ENCODE data around the gene PIAS1.
A peak's percentile ranks its signal among the peaks of the same experiment; 100 is the strongest.
"Not testable (repeated sequence)": the region's sequence is repeated elsewhere in the genome, so short reads cannot be mapped to it uniquely, and the experiment has no call there.

The PIAS1 gene

DNA sequence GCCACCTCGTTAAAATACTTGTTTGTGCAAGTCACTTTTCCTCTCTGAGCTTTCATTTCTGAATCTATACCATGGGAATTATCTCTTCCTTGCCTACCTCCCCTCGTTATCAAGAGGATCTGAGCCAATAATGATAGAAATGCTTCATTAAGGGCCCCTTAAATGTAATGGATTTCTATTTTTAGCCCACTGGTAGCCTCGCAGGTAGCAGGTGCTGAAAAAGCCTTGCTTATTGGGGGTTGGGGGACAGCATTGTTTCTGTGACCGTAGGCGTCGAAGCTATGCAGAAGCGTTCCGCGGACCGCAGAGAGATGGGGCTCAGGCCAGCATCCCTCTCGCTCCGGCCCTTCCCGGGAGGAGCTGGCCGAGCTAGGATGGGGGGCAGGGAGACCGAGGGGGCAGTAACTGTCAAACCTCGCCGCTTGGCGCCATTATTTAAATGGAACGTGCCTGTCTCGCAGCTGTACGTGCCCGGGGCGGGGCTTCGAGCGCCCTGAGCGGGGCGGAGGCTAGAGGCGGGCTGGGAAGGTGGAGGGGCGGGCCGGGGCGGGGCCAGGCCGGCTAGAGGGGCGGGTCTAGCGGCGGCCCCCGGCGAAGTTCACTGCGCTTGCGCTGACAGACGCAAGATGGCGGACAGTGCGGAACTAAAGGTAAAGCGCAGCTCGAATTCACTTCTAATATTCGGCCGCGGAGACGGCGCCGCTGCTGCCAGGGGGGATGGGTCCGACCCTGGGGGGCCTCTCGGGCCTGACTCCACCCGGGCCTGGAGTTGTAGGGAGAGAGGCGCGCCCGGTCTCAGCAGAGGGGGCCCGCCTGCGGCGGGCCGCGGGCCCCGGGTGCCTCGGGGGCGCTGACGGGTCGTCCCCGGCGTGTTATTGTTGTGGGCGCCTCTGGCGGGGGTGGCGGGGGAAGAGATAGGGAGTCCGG is at the start of gene PIAS1:
Gene PIAS1, plus strand, starts transcription at position 615 of the 927 bp plus-strand sequence. Its CDS starts 12 bp downstream, at position 627.
- peak; percentile 82 for DNase-seq

DNA sequence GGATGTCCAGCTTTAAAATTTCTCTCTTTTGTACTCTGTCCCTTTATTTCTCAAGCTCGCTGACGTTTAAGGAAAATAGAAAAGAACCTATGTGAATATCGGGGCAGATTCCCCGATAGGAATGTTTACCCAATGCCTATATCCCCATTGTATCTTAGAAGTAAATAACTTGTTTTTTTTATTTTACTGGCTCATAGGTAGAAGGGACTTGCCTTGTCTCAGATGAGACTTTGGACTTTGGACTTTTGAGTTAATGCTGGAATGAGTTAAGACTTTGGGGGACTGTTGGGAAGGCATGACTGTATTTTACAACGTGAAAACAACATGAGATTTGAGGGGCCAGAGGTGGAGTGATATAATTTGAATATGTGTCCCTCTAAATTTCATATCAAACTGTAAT is 46.5 kb upstream of the PIAS1 start:
- not testable (repeated sequence) for DNase-seq

DNA sequence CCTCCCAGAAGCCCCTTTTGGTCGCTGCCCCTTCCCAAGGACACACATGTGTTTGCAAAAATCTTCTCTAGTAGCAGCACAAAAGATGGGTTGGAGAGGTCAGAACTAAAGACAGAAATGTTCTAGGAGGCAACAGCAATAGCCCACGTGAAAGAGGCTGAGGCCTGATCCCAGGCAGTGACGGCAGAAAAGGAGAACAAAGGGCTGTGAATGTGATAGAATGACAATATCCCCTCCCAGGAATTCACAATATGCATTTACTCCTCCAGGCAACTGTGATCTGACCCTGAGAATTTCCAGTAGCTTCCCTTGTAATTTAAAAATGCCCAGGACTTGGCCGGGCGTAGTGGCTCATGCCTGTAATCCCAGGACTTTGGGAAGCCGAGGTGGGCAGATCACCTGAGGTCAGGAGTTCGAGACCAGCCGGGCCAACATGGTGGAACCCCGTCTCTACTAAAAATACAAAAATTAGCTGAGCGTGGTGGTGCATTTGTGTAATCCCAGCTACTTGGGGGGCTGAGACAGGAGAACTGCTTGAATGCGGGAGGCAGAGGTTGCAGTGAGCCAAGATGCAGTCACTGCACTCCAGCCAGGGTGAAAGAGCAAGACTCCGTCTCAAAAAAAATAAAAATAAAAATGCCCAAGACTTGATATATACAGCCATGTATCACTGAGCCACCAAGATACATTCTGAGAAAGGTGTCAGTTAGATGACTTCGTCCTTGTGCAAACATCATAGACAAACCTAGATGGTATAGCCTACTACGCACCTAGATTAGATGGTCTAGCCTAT is 43.6 kb upstream of the PIAS1 start:
- DNase-seq = no peak

DNA sequence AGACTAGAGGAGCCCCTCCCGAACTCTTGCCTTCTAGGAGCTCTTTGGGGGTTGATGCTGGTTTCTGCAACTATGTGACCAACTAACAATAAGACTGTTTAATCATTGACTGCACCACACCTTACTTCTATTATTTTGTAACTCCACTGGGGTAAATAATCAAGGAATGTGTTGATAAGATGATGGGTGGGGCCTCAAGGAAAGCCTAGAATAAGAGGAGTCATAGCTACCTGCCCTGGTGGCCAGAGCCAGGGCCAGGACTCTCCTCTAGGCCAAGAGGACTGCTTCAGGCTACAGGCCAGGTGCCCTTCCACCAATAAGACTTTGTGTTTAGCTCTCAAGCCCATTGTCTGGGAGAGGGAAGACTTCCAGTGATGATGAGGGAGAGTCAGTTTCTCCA is 41.2 kb upstream of the PIAS1 start:
- DNase-seq = no peak

DNA sequence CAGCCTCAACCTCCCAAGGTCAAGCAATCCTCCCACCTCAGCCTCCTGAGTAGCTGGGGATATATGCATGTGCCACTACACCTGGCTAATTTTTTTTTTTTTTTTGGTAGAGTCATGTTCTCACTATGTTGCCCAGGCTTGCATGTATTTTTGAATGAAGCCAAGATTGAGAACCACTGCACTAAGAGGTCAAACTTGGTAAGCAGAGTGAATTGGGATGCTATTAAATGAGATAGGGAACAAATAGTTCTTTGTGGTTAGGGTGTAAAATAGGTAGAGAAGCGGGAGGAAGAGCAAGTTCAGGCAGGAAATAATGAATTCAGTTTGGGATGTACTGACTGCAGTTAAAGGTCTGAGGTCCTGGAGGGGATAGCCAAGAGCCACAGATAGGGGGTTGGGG is 39.9 kb upstream of the PIAS1 start:
- DNase-seq = no peak

DNA sequence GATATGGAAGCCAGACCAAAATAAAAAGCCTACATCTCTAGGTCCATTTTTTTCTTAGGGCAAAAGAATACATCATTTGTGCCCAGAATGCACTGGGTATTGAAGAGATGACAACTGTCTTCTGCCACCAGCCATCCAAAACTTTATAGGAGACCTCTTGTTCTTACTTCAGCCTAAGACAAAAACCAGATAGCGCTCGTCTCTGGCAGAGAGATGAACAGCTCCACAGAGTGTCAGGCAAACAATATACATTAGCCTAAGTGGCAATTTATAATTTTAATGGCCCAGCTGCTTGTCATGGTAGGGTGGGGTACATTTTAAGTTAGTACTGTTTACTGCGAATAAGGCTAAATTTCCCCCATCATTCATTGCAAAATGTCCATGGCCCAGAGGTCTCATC is 38.9 kb upstream of the PIAS1 start:
- no peak for DNase-seq

DNA sequence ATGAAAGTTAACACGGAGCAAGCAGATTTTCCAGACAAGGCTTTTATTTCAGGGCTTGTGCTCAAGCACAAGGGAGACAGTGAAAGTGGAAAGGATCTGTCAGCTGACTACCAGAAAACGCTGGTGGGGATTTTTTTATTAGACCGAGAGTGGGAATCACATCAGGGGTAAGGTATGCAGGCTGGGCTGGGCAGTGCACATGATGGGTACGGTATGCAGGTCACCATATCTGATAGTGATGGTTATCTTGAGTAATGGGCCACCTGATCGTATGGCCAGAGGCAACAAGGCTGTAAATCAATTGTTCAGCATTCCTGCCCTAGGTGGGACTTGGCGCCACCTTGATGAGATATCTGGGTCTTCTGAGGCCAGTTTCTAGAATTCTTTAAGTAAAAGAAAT is 36.9 kb upstream of the PIAS1 start:
- no peak for DNase-seq

DNA sequence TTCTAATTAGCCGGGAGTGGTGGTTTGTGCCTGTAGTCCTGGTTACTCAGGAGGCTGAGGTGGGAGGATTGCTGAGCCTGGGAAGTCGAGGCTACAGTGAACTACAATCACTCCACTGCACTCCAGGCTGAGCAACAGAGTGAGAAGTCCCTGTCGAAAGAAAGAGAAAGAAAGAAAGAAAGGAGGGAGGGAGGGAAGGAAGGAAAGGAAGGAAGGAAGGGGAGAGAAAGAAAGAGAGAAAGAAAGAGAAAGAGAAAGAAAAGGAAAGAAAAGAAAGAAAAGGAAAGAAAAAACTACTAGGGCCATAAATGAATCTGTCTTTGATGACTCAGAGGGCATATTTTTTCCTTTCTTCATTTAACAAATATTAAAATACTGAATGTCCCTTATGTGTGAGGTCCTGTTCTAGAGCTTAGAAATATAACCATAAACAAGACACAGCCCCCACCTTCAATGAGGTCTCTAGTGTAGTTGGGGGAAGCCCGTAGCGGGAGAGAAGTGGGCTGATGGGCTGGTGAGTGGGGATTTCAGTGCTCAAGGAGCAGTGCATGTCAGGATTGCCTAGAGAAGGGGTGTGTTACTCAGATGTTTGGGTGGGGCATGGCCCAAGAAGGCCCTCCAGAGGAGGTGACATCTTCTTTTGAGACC is 35.2 kb upstream of the PIAS1 start:
- no peak for DNase-seq

DNA sequence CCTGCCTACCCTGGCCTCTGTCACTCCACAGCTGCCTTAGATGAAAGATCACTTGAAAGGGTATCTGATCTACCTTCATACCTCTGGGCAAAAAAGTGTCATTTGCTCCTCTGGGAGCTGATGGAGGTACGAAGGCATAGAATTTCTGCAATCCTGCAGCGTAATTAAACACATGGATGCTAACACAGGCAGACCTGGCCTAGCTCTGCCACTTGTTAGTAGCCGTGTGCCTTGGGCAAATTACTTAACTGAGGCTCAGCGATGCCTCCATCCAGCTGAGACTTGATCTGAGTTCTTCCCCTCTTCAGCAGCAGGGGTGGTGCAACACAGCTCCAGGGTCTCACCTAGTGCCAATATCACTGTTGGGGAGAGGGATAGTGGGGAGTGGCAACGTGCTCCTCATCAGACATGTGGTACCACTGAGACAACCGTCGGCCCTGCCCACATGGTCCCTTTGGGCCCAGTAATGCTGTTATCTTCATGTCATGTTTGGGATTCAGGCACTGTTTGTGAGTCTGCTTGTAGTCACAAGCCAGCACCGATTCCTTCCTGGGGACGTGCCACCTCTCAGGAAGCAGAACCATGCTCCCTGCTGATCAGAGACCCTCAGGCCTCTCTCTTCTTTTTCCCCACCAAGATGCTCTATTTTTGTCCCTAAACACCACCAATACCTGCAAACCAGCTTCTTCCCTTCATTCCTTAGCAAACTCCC is 34.1 kb upstream of the PIAS1 start:
- DNase-seq = no peak

DNA sequence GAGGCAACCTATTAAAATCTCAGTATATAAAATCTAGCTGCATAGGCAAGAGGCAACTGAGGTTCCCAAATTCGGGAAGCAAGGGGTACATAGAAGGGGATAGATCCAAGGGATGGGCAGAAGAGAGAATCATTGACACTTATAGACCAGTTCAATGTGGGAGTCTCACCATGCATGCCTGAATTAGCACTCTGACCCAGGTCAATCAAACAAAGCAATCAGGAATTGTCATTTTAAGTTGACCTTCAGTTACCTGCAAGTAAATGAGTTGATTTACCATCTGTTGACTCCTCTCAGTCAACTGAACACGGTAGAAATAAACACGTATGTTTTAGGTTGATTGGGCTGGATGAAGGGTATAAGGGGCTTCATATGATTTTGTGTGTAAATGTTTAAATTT is 33.4 kb upstream of the PIAS1 start:
- no peak for DNase-seq

DNA sequence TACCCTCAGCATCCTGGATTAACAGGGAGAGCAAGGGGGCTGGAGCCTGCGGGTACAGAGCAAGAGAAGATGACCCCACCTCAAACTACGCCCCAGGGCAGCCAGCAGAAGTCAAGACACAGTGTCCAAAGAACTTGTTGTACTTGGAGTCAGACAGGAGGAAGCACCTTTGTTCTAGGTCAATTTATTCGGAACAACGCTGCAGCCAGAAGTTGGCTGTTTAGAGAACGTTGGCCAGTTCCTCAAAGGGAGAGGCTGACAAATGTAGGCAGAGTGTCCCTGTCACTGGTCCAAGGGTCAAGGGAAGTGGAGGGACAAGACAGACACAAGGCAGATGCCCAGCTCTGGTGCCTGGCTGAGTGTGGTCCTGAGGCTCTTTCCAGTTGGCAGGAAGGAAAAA is 32.1 kb upstream of the PIAS1 start:
- DNase-seq = no peak

DNA sequence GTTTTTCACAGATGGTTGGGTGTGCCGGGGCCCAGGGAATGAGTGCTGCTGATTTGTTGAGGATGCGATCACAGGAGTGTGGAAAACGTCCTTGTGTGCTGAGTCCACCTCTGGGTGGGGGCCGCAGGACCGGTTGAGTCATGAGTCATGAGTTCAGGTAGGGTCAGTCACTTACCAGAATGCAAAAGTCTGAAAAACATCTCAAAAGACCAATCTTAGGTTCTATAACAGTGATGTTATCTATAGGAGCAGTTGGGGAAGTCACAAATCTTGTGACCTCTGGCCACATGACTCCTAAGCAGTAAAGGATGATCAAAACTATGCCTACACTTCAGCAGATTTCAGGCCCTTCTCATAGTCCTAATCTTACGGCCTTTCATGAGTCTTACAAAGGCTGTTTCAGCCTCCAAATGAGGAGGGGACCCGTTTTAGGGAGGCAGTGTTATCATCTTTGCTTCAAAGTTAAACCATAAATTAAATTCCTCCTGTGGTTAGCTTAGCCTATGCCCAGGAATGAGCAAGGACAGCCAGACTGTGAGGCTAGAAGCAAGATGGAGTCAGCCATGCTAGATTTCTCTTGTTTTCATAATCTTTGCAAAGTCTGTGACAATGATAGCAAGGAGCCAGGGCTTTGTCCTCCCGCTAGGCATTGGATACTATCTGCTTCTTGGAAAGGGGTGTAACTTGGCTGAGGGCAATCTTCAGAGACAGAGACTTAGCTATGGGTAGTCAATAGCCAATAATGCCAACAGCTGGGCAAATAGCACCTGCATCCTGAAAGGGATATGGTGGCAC is 30.6 kb upstream of the PIAS1 start:
- DNase-seq = no peak

DNA sequence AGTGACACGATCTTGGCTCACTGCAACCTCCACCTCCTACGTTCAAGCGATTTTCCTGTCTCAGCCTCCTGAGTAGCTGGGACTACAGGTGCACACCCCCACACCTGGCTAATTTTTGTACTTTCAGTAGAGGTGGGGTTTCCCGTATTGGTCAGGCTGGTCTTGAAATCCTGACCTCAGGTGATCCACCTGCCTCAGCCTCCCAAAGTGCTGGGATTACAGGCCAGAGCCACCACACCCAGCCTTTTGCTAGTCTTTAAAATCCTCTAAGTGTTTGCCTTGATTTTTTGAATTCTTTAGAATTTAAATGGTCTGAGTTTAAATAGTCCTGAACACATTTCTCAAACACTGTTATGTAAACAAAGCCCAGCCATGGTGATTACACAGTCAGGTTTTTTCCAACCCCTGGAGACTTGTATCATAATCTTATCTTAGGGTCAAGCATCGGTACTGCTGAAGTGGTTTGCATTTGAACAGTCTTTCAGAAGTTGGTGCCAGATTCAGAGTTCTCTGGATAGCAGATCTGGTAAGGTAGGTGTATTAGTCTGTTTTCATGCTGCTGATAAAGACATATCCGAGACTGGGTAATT is 28.2 kb upstream of the PIAS1 start:
- DNase-seq = no peak

DNA sequence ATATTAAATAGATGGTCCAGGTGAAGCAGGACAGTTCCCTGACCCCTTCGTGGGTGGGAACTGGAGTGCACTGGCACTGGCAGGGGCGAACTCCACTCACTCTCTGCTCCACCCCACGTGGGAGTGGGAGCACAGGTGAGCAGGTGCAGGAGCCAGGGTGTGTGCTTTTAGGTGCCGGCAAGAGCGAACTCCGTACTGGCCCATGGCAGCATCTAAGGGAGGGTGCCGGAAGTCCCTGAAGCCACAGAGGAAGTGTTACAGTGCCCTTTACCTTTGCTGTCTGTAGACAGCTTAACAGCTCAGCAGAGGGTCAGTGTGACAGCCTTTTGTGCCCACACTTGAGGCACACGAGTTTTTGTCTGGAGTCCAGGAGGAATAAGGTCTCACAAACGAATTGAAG is 26.7 kb upstream of the PIAS1 start:
- DNase-seq = no peak

DNA sequence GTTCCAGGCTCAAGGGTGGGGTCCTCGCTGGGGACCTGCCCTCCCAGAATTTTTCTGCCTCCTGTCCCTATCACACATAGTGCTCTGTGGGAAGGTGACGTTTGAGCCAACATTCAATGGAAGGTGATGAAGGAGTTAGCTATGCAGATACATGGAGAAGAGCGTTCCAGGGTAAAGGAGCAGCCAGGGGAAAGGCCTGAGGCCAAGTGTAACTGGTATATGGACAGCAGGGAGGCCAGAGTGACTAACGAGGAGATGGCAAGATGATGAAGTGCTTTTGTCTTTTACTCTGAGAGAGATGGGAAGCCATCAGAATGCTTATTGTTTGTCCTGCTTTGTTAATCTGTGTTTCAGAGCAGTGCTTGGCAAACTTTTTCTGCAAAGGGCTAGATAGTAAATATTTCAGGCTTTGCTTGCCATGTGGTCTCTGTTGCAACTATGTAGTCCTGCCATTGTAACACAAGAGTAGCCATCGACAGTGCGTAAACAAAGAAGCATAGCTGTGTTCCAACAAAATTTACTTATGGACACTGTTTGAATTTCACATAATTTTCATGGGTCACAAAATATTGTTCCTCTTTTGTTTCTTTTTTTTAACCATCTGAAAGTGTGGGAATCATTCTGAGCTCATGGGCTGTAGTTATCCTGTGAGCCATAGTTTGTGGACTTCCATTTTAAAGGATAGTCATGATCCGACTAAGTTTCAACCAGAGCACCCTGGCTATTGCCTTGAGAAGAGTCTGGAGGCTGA is 25.8 kb upstream of the PIAS1 start:
- no peak for DNase-seq

DNA sequence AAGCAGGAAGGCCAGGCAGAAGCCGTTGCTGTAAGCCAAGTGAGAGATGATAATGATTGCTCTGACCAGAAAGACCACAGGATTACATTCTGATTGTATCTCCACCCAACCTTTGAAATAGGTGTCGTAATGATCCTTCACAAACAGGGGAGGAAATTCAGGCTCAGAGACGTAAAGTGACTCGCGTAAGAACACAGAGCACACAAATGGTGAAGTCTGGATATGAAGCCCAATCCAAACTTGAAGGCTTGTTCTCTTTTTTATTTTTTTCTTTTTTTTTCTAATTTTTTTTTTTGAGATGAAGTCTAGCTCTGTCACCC is 25.3 kb upstream of the PIAS1 start:
- DNase-seq = no peak

DNA sequence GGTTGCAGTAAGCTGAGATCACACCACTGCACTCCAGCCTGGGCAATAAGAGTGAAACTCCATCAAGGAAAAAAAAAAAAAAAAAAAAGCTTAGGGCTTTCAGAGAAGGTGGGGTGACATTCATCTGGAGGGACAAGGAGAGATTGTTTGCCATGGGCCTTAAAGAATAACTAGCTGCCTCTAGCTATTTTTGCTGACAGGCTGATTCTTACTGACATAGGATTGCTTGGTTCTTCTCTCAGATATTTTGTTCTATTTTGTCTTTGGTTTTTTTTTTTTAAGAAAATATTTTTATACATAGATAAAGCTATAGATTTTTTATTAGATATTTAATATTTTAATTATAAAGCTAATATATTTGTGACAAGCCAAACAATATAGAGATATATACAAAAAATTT is 24.2 kb upstream of the PIAS1 start:
- DNase-seq = no peak

DNA sequence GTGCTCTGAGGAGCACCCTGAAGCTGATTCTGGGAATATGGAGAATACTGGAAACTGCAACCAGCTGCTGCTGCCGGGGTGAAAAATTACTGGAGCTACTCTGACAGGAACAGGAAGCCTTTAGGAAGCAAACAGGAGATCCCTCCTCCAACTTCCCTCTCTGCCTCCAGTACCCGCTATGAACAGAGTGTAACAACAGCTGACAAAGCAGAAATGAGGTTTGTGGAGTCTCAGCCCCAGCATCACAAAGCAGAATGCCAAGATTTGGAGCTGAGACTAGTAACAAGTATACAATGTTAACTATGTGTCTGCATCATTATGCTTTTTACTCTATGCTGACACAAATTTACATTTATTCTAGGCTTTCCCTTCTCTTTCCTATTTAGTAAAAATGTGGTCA is 22.7 kb upstream of the PIAS1 start:
- DNase-seq = no peak

DNA sequence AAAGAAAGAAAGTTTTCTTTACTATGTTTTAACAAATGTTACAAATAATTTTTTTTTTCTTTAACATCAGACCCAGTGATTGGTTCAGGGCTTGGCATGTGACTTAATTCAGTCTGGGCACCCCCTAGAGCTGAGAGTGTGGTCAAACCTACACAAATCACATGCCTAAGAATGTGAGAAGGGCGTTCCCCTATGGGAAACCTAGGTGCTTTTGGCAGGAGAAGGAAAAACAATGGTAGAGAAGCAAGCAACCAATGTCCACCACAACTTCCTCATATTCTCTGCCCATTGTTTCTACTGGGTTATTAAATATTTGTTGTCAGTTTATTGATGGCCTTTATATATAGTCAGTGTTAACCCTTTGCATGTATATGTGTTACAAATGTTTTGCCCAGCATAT is 21.4 kb upstream of the PIAS1 start:
- DNase-seq = no peak

DNA sequence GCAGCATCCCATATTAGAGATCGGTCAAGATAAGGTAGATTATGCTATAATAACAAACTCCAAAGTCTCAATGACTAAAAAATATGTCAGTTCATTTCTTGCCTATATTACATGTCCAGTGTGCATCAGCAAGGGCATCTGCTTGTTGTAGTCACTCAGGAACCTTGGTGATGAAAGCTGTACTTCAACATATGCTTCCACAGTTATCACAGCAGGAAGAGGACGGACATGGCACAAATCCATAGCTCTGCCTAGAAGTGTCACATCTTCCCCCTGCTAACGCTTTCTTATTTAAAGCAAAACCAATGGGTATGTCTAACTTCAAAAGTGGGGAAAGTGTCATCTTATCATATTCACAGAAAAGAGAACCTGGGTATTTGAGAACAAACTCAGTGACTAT is 20.0 kb upstream of the PIAS1 start:
- DNase-seq = no peak

DNA sequence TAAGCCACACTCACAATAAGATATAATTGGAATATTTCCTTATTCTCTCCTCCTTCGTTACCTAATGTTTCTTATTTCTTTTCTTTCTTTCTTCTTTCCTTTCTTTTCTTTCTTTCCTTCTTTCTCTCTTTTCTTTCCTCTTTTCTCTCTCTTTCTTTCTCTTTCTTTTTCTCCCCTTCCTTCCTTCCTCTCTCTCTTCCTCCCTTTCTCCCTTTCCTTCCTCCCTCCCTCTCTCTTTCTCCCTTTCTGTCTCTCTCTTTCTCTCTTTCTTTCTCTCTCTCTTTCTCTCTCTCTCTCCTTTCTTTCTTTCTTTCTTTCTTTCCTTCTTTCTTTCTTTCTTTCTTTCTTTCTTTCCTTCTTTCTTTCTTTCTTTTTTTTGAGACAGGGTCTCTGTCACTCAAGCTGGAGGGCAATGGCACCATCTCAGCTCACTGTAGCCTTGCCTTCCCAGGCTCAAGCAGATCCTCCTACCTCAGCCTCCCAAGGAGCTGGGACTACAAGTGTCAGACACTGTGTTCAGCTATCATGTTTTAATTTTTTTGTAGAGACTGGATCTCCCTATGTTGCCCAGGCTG is 19.3 kb upstream of the PIAS1 start:
- no peak for DNase-seq
